ENCODE results near the gene CRYBA2.

GRCh38 chr2:219000569-219000960 lies 7.3 kb upstream of the CRYBA2 start:
- TF ChIP-seq CTCF (IDR thresholded peaks at IDR 0.05; ENCODE audit: poor library complexity) (no peak), EZH2 (IDR thresholded peaks at IDR 0.05; ENCODE audit: borderline replicate concordance) (no peak)

All from hepatocyte (in vitro differentiated cells).